NCI-H2029 (cell line): ENCODE measurements around the gene SPTLC2.

ENCODE experiments used
- DNase-seq: peaks from one replicate; lab custom pipeline; 2025; lab: John Stamatoyannopoulos, UW

The SPTLC2 gene

GRCh38 chr14:77469067-77469505, 147.4 kb downstream of the SPTLC2 start:
- no peak for DNase-seq

GRCh38 chr14:77467801-77468200, 148.6 kb downstream of the SPTLC2 start:
- no peak for DNase-seq

GRCh38 chr14:77459072-77459723, 157.2 kb downstream of the SPTLC2 start:
- DNase-seq, result no peak

- no peak for DNase-seq
These were observed 158.0 kb downstream of the SPTLC2 start for GRCh38 chr14:77458249-77458950.

- DNase-seq, result peak; percentile 92
These were observed 158.8 kb downstream of the SPTLC2 start, which contains the start of the genes AHSA1 and VIPAS39 for GRCh38 chr14:77457522-77458248. TSS of gene AHSA1 (plus strand) at chr14:77458093. CDS start at chr14:77458190, 97 bp downstream. TSS of gene VIPAS39 (minus strand) at chr14:77457601. CDS start at chr14:77454102, 3,499 bp downstream.

GRCh38 chr14:77457115-77457521, 159.3 kb downstream of the SPTLC2 start:
- DNase-seq, result no peak
